ENCODE results near the gene PADI1.

Gene PADI1

GRCh38 chr1:17295292-17295691 lies 90.4 kb downstream of the PADI1 start:
- no peak for DNase-seq (ENCODE audit: extremely low read depth in 1 of 2, low read depth in 1 of 2)
